Mesendoderm (in vitro differentiated cells): ENCODE measurements around the gene EME2.
A peak's percentile ranks its signal among the peaks of the same experiment; 100 is the strongest.

Source experiments
- DNase-seq: peaks from one replicate; pipeline ENCODE4 v3.0.0; 2013
- H2AK5ac ChIP-seq: 2 replicates; pipeline ENCODE4 v1.6.1; 2013; ENCODE audit warnings: low read length, inconsistent platforms
- H2BK120ac ChIP-seq: 2 replicates; pipeline ENCODE4 v1.6.1; 2013; ENCODE audit warnings: low read depth, mild to moderate bottlenecking, low read length, moderate library complexity, mixed read lengths
- H2BK15ac ChIP-seq: replicated peaks from 2 replicates; pipeline ENCODE4 v1.6.1; 2013; ENCODE audit warnings: low read depth, mild to moderate bottlenecking, moderate library complexity
- H2BK5ac ChIP-seq: 2 replicates; pipeline ENCODE4 v1.6.1; 2013; ENCODE audit warnings: low read length, inconsistent platforms
- H3K18ac ChIP-seq: 2 replicates; pipeline ENCODE4 v1.6.1; 2013; ENCODE audit warnings: mild to moderate bottlenecking, low read length, mixed read lengths
- H3K23ac ChIP-seq: one replicate; pipeline ENCODE4 v1.6.1; 2013; ENCODE audit warnings: low read length
- H3K27ac ChIP-seq: 2 replicates; pipeline ENCODE4 v1.5.1; 2013; ENCODE audit warnings: low read depth, mild to moderate bottlenecking, inconsistent platforms, low read length, moderate library complexity
- H3K27me3 ChIP-seq: 2 replicates; pipeline ENCODE4 v1.6.1; 2013; ENCODE audit warnings: low read length, control low read depth, mild to moderate bottlenecking, inconsistent platforms; ENCODE audit not compliant: insufficient read depth, poor library complexity
- H3K36me3 ChIP-seq: 2 replicates; pipeline ENCODE4 v1.6.1; 2013; ENCODE audit warnings: low read length, inconsistent platforms; ENCODE audit not compliant: control insufficient read depth, insufficient read depth
- H3K4ac ChIP-seq: one replicate; pipeline ENCODE4 v1.6.1; 2013; ENCODE audit warnings: low read depth, mild to moderate bottlenecking, low read length, moderate library complexity
- H3K4me1 ChIP-seq: 2 replicates; pipeline ENCODE4 v1.6.1; 2013; ENCODE audit warnings: low read depth, low read length, inconsistent platforms; ENCODE audit not compliant: control insufficient read depth
- H3K4me2 ChIP-seq: 2 replicates; pipeline ENCODE4 v1.6.1; 2013; ENCODE audit warnings: low read length
- H3K4me3 ChIP-seq: 2 replicates; pipeline ENCODE4 v1.5.1; 2013; ENCODE audit warnings: mild to moderate bottlenecking, low read length
- H3K56ac ChIP-seq: one replicate; pipeline ENCODE4 v1.6.1; 2013; ENCODE audit warnings: low read length
- H3K79me1 ChIP-seq: 2 replicates; pipeline ENCODE4 v1.6.1; 2013; ENCODE audit warnings: low read length, inconsistent platforms
- H3K79me2 ChIP-seq: 2 replicates; pipeline ENCODE4 v1.6.1; 2013; ENCODE audit warnings: mild to moderate bottlenecking, low read length; ENCODE audit not compliant: control insufficient read depth, insufficient read depth
- H3K9ac ChIP-seq: 2 replicates; pipeline ENCODE4 v1.6.1; 2013; ENCODE audit warnings: low read length, inconsistent platforms
- H4K5ac ChIP-seq: one replicate; pipeline ENCODE4 v1.6.1; 2013; ENCODE audit warnings: low read length
- H4K8ac ChIP-seq: one replicate; pipeline ENCODE4 v1.6.1; 2013; ENCODE audit warnings: low read depth, mild to moderate bottlenecking, control low read depth, low read length, moderate library complexity
- WGBS: extraction: QIAGEN DNeasy Blood & Tissue Kit; methylation state at CpG from one replicate; pipeline ENCODE4 v1.1.7; 2013; ENCODE audit warnings: low lambda C conversion rate, missing lambda C conversion rate; ENCODE audit not compliant: insufficient coverage; ENCODE audit errors: extremely low coverage; 5-methylcytosine and 5-hydroxymethylcytosine counted together

EME2 gene

DNA sequence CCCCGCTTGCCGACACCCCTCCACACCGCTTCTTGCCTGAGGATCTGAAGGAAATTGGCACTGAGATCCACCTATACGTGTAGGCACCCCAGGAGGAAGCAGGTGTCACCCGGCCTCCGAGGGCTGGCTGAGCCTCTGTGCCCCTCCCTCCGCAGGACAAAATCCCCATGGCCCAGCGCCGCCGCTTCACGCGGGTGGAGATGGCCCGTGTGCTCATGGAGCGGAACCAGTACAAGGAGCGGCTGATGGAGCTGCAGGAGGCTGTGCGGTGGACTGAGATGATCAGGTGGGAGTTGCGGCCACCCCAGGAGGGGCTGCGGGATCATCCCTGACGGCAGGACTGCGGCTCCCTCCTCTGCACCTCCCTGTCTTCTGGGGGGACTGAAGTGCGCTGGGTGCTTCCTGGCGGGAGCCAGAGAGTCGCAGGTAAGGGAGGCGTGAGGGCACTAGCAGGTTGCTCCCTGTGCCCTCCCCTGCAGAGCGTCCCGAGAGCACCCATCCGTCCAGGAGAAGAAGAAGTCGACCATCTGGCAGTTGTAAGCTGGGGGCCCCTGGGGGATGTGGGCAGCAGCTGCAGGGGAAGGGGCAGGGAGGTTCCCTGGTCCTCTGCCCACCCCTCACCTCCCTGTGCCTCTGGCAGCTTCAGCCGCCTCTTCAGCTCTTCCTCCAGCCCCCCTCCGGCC is 10.3 kb upstream of the EME2 start:
- no peak for DNase-seq
- no peak overlapping the region for H3K4me2 ChIP-seq
- no peaks in the 10 kb centered on the region for H3K4me1 ChIP-seq
- H3K56ac ChIP-seq: no peak overlapping the region
- no CpG with 5 or more reads among the region's 30 CpGs for WGBS
- no peak overlapping the region for H3K18ac ChIP-seq
- no peak overlapping the region for H4K8ac ChIP-seq
- no peak overlapping the region for H2BK5ac ChIP-seq
- H4K5ac ChIP-seq: no peak overlapping the region
- H3K9ac ChIP-seq: no peak overlapping the region
- H3K23ac ChIP-seq: no peak overlapping the region
- no peak overlapping the region for H2AK5ac ChIP-seq
- H3K27me3 ChIP-seq: no peaks in the 10 kb centered on the region
- no peak overlapping the region for H2BK15ac ChIP-seq
- H3K79me1 ChIP-seq: no peaks in the 10 kb centered on the region
- H3K36me3 ChIP-seq: no peaks in the 10 kb centered on the region
- no peak overlapping the region for H3K4me3 ChIP-seq
- no peak overlapping the region for H3K4ac ChIP-seq
- no peak overlapping the region for H3K27ac ChIP-seq
- H2BK120ac ChIP-seq: no peak overlapping the region
- no peaks in the 10 kb centered on the region for H3K79me2 ChIP-seq

DNA sequence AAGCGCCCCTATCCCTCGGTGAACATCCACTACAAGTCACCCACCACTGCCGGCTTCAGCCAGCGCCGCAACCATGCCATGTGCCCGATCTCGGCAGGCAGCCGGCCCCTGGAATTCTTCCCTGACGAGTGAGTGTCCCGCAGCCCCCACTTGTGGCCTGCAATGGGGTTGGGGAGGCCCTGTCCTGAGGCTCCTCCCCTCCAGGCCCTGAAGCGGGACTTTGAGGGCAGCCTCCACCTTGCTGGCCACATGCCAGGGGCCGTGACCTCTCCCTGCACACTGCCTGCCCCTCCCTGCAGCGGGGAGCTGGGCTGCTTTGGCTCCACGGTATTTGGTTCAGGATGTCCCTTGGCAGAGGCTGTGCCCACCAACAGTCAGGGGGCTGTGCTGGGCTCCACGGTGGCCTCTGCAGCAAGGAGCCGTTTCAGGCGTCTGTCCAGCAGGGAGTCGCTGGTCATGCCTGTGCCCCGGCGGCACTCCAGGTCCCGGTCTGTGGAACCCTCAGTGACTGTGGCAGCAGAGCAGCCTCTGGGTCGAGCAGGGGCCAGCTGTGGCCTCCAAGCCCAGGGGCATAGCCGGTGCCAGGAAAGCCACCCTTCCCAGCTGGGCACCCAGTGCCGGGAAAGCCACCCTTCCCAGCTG is 9.6 kb upstream of the EME2 start:
- Histone ChIP-seq H3K4ac (no peak overlapping the region), H3K79me2 (no peaks in the 10 kb centered on the region), H3K27ac (no peak overlapping the region), H3K18ac (no peak overlapping the region), H3K23ac (no peak overlapping the region), H3K36me3 (no peaks in the 10 kb centered on the region), H2BK15ac (no peak overlapping the region), H3K27me3 (no peaks in the 10 kb centered on the region), H3K4me1 (no peaks in the 10 kb centered on the region), H2AK5ac (no peak overlapping the region), H3K79me1 (no peaks in the 10 kb centered on the region), H2BK120ac (no peak overlapping the region), H3K56ac (no peak overlapping the region), H4K5ac (no peak overlapping the region), H4K8ac (no peak overlapping the region), H3K9ac (no peak overlapping the region), H2BK5ac (no peak overlapping the region), H3K4me2 (no peak overlapping the region), H3K4me3 (no peak overlapping the region)
- no peak for DNase-seq
- WGBS: no CpG with 5 or more reads among the region's 24 CpGs

DNA sequence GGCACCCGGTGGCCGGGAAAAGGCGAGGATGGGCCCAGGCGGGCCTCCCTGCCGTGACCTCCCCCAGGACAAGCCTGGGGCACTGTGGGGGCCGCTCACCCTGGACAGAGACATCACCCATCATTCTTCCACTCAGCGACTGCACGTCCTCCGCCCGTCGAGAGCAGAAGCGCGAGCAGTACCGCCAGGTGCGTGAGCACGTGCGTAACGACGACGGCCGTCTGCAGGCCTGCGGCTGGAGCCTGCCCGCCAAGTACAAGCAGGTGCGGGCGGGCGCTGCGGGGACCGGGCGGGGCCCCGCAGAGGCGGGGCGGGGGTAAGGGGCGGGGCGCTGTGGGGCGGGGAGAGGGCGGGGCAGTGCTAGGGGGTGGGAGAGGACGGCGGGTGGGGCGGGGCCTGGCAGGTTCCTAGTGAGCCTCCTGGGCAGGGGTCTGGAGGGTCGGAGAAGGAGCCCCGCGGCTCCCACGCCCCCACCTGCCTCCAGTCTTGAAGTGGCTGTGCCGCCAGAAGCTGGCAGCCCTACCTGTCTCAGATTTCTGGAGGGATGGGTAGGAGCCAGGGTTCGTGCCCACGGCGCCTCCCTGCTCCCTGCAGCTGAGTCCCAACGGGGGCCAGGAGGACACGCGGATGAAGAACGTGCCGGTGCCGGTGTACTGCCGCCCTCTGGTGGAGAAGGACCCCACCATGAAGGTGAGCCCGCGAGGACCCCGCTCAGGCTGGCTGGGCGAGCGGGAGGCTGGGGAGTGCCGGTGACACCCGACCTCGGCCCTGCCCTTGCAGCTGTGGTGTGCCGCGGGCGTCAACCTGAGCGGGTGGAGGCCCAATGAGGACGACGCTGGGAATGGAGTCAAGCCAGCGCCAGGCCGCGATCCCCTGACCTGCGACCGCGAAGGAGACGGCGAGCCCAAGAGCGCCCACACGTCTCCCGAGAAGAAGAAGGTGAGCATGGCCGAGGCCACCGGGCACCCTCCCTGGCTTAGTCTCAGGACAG is 8.8 kb upstream of the EME2 start:
- no CpG with 5 or more reads among the region's 81 CpGs for WGBS
- Histone ChIP-seq H3K4me3 (no peak overlapping the region), H3K4ac (no peak overlapping the region), H3K79me2 (no peaks in the 10 kb centered on the region), H2BK5ac (no peak overlapping the region), H3K9ac (peak overlapping the region; percentile 54), H2BK120ac (no peak overlapping the region), H3K79me1 (no peaks in the 10 kb centered on the region), H3K36me3 (no peaks in the 10 kb centered on the region), H3K4me2 (peak overlapping the region; percentile 42), H2AK5ac (no peak overlapping the region), H4K5ac (no peak overlapping the region), H3K27ac (no peak overlapping the region), H3K56ac (peak overlapping the region; percentile 67), H3K27me3 (no peaks in the 10 kb centered on the region), H4K8ac (no peak overlapping the region), H3K18ac (no peak overlapping the region), H2BK15ac (no peak overlapping the region), H3K23ac (no peak overlapping the region), H3K4me1 (no peaks in the 10 kb centered on the region)
- DNase-seq: peak; percentile 86

DNA sequence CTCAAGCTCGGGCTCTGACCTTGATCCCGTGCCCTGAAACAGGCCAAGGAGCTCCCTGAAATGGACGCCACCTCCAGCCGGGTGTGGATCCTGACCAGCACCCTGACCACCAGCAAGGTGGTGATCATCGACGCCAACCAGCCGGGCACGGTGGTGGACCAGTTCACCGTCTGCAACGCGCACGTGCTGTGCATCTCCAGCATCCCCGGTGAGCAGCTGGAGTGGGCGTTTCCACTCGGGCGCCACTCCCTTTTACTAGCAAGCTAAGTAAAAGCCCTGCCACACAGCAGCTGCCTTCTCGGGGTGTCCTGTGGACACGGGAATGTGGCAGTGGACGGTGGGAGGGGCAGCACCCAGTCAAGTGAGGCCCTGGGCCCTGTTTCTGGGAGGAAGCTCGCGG is 7.6 kb upstream of the EME2 start:
- Histone ChIP-seq H3K27me3 (no peaks in the 10 kb centered on the region), H3K18ac (no peak overlapping the region), H2BK15ac (no peak overlapping the region), H2AK5ac (no peak overlapping the region), H2BK5ac (no peak overlapping the region), H3K27ac (no peak overlapping the region), H3K4me2 (no peak overlapping the region), H4K8ac (no peak overlapping the region), H3K9ac (no peak overlapping the region), H3K4me1 (no peaks in the 10 kb centered on the region), H3K23ac (no peak overlapping the region), H2BK120ac (no peak overlapping the region), H3K4ac (no peak overlapping the region), H3K4me3 (no peak overlapping the region), H3K56ac (no peak overlapping the region), H3K79me2 (no peaks in the 10 kb centered on the region), H4K5ac (no peak overlapping the region), H3K36me3 (no peaks in the 10 kb centered on the region), H3K79me1 (no peaks in the 10 kb centered on the region)
- no CpG with 5 or more reads among the region's 21 CpGs for WGBS
- no peak for DNase-seq

DNA sequence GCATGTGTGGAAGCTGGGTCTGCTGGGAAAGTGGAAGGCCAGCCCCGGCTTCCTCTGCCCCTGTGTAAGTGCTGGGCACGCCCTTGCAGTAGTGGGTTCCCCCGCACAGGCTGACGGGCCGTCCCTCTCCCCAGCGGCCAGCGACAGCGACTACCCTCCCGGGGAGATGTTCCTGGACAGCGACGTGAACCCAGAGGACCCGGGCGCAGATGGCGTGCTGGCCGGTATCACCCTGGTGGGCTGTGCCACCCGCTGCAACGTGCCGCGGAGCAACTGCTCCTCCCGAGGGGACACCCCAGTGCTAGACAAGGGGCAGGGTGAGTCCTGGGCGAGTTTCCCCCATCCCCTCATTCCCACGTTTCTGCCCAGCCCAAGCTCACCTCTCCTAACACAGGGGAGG is 6.8 kb upstream of the EME2 start:
- Histone ChIP-seq H3K4ac (no peak overlapping the region), H3K9ac (no peak overlapping the region), H3K36me3 (no peaks in the 10 kb centered on the region)

More for the DNA sequence above, 6.8 kb upstream of the EME2 start:
- Histone ChIP-seq H3K18ac (no peak overlapping the region), H3K23ac (no peak overlapping the region), H2AK5ac (no peak overlapping the region), H4K8ac (no peak overlapping the region), H3K27ac (no peak overlapping the region), H3K4me1 (no peaks in the 10 kb centered on the region), H3K79me1 (no peaks in the 10 kb centered on the region), H2BK5ac (no peak overlapping the region), H3K4me2 (no peak overlapping the region), H2BK15ac (no peak overlapping the region), H3K27me3 (no peaks in the 10 kb centered on the region), H2BK120ac (no peak overlapping the region), H3K79me2 (no peaks in the 10 kb centered on the region), H4K5ac (no peak overlapping the region), H3K56ac (no peak overlapping the region), H3K4me3 (no peak overlapping the region)
- no peak for DNase-seq
- no CpG with 5 or more reads among the region's 22 CpGs for WGBS
